ENCODE data around the gene ELAVL2. TPM values are rescaled to one million over a fixed set of nuclear protein-coding genes. Genes with fewer than 3 reads are reported as not detected.

The ELAVL2 gene
- total and polyA plus RNA-seq, 2 of the 4 experiments (the other 2 are of a cell fraction), result 0.36 TPM; not detected in 1

GRCh38 chr9:23644896-23645295 lies 181.1 kb downstream of the ELAVL2 start:
- TF ChIP-seq ELK1 (IDR thresholded peaks at IDR 0.05; ENCODE audit: borderline replicate concordance, low read depth, low read length) (no peak), CTCF (conservative IDR thresholded peaks at IDR 0.05; ENCODE audit: low read depth, low read length) (no peak), MAZ (IDR thresholded peaks at IDR 0.05; ENCODE audit: borderline replicate concordance, low read depth, low read length) (no peak), POLR2A (IDR thresholded peaks at IDR 0.05; ENCODE audit: low read depth, low read length) (no peak), MXI1 (IDR thresholded peaks at IDR 0.05; ENCODE audit: borderline replicate concordance, low read depth, low read length) (no peak), SMC3 (IDR thresholded peaks at IDR 0.05; ENCODE audit: low read depth, low read length) (no peak), FOS (IDR thresholded peaks at IDR 0.05; ENCODE audit: low read depth, low read length) (no peak), USF2 (IDR thresholded peaks at IDR 0.05; ENCODE audit: low read depth, low read length) (no peak), CEBPB (IDR thresholded peaks at IDR 0.05; ENCODE audit: low read depth, low read length) (no peak), RFX5 (IDR thresholded peaks at IDR 0.05; ENCODE audit: low read depth, low read length) (no peak), BHLHE40 (IDR thresholded peaks at IDR 0.05; ENCODE audit: low read depth, low read length) (no peak), RAD21 (IDR thresholded peaks at IDR 0.05; ENCODE audit: low read length) (no peak), NFE2L2 (IDR thresholded peaks at IDR 0.05; ENCODE audit: low read depth, low read length) (no peak), CHD1 (IDR thresholded peaks at IDR 0.05; ENCODE audit: low read depth, low read length) (no peak), MAFK (IDR thresholded peaks at IDR 0.05; ENCODE audit: low read depth, low read length) (no peak), RCOR1 (IDR thresholded peaks at IDR 0.05; ENCODE audit: insufficient replicate concordance, low read length) (no peak)
- POLR2A ChIA-PET (ENCODE audit: unreplicated experiment), result no interaction called here
- H4K91ac ChIP-seq (ENCODE audit: insufficient read depth, low read depth, low read length), result no peak overlapping the region
- no peak overlapping the region for H3K4me3 ChIP-seq (ENCODE audit: insufficient read depth, low read depth, low read length)
- H2BK15ac ChIP-seq (ENCODE audit: low read depth, low read length), result no peak overlapping the region
- H4K5ac ChIP-seq (ENCODE audit: low read depth, low read length), result no peak overlapping the region
- no peaks in the 10 kb centered on the region for H3K79me1 ChIP-seq (ENCODE audit: low read depth in 1 of 2, low read length in 2 of 2)
- H2BK20ac ChIP-seq (ENCODE audit: low read depth, low read length), result no peak overlapping the region
- H3K23ac ChIP-seq (ENCODE audit: low read depth, low read length), result no peak overlapping the region
- intact Hi-C loops (cut with micrococcal nuclease) (no loop called here), dilution Hi-C loops (cut with HindIII; ENCODE audit: low sequenced_read_pairs, unreplicated experiment) (no loop called here), in situ Hi-C loops (cut with MboI; ENCODE audit: low sequenced_read_pairs) (no loop called here)
- H3K14ac ChIP-seq (replicated peaks; ENCODE audit: low read depth, low read length), result no peak overlapping the region
- no peak overlapping the region for H2BK5ac ChIP-seq (ENCODE audit: low read depth, low read length, poor library complexity, severe bottlenecking)
- H3K4me2 ChIP-seq (ENCODE audit: low read depth, low read length), result no peak overlapping the region
- H4K8ac ChIP-seq (ENCODE audit: low read depth in 2 of 2, low read length in 2 of 2), result no peak overlapping the region
- no peak overlapping the region for H3K56ac ChIP-seq (ENCODE audit: extremely low read depth, insufficient read depth, low read length)
- H2BK120ac ChIP-seq (ENCODE audit: low read depth, low read length), result no peak overlapping the region
- H3K18ac ChIP-seq (ENCODE audit: low read depth, low read length), result no peak overlapping the region
- DNase-seq, result no peak
- H3K27ac ChIP-seq (ENCODE audit: insufficient read depth, low read length), result no peak overlapping the region
- H2AFZ ChIP-seq (replicated peaks; ENCODE audit: low read length, poor library complexity), result no peak overlapping the region
- no peak for ATAC-seq (ENCODE audit: low read depth)
- H4K20me1 ChIP-seq (ENCODE audit: insufficient read depth, low read length), result no peaks in the 10 kb centered on the region
- no CpG with 5 or more reads among the region's 4 CpGs for WGBS, 2 experiments (ENCODE audit: extremely low coverage in 2 of 2, insufficient read length in 1 of 2)
- H2AK9ac ChIP-seq (replicated peaks; ENCODE audit: low read depth, low read length, poor library complexity), result no peak overlapping the region
- no peaks in the 10 kb centered on the region for H3K9me1 ChIP-seq (ENCODE audit: insufficient read depth, low read length)
- no peaks in the 10 kb centered on the region for H3K4me1 ChIP-seq (ENCODE audit: control insufficient read depth, insufficient read depth, low read length)
- H3K4ac ChIP-seq (ENCODE audit: low read depth, low read length), result no peak overlapping the region
- CTCF ChIA-PET, result interaction anchor here (0.6 kb wide), 1 partner anchor 11 kb away, joined by 3 read pairs; no protein-coding TSS in a partner anchor
- H3K27me3 ChIP-seq (ENCODE audit: control insufficient read depth, insufficient read depth, low read length), result no peaks in the 10 kb centered on the region
- H3K9ac ChIP-seq (ENCODE audit: low read depth, low read length), result no peak overlapping the region
- H3K9me3 ChIP-seq (ENCODE audit: control insufficient read depth, insufficient read depth, low read length), result peaks cover 15% of the 10 kb centered on the region
- no peaks in the 10 kb centered on the region for H3K36me3 ChIP-seq (ENCODE audit: control insufficient read depth, insufficient read depth, low read length)
- no TSS peak for BruUV-seq (replicated peaks)
- H2AK5ac ChIP-seq (ENCODE audit: low read depth, low read length), result no peak overlapping the region
